IPS-15b (cell line): ENCODE results near the gene NEGR1.

Source experiments
- H3K27me3 ChIP-seq: one replicate; pipeline ENCODE4 v1.6.1; 2013; ENCODE audit warnings: low read length; ENCODE audit not compliant: control insufficient read depth, insufficient read depth
- H3K36me3 ChIP-seq: one replicate; pipeline ENCODE4 v1.6.1; 2013; ENCODE audit warnings: low read length; ENCODE audit not compliant: control insufficient read depth, insufficient read depth
- H3K4me1 ChIP-seq: one replicate; pipeline ENCODE4 v1.6.1; 2013; ENCODE audit warnings: mild to moderate bottlenecking, low read length; ENCODE audit not compliant: control insufficient read depth, insufficient read depth
- H3K4me3 ChIP-seq: one replicate; pipeline ENCODE4 v1.5.1; 2013; ENCODE audit warnings: low read depth, low read length
- H3K9ac ChIP-seq: one replicate; pipeline ENCODE4 v1.6.1; 2013; ENCODE audit warnings: low read depth, mild to moderate bottlenecking, low read length
- H3K9me3 ChIP-seq: one replicate; pipeline ENCODE4 v1.6.1; 2013; ENCODE audit warnings: mild to moderate bottlenecking, low read length; ENCODE audit not compliant: control insufficient read depth, insufficient read depth

Gene NEGR1

DNA sequence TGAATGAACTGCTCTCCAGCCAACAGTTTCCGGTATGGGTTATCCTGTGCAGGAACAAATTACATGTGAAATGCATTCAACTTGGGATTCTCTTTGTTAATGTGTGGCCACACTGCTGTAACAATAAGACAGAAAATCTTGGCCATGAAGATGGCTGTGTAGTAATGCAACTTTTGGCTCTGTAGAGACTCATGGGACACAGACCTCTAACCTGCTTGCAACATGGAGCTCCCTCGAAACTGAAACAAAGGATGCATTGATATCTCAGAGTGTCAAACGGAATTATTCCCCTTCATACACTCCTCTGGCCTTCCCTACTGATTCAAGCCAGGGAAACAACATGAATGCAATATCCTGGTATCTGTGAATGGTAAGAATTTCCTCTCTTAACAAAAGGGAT is 642.2 kb downstream of the NEGR1 start:
- no peak overlapping the region for H3K4me3 ChIP-seq
- no peaks in the 10 kb centered on the region for H3K9me3 ChIP-seq
- no peaks in the 10 kb centered on the region for H3K27me3 ChIP-seq
- no peaks in the 10 kb centered on the region for H3K36me3 ChIP-seq
- no peak overlapping the region for H3K9ac ChIP-seq
- no peaks in the 10 kb centered on the region for H3K4me1 ChIP-seq

DNA sequence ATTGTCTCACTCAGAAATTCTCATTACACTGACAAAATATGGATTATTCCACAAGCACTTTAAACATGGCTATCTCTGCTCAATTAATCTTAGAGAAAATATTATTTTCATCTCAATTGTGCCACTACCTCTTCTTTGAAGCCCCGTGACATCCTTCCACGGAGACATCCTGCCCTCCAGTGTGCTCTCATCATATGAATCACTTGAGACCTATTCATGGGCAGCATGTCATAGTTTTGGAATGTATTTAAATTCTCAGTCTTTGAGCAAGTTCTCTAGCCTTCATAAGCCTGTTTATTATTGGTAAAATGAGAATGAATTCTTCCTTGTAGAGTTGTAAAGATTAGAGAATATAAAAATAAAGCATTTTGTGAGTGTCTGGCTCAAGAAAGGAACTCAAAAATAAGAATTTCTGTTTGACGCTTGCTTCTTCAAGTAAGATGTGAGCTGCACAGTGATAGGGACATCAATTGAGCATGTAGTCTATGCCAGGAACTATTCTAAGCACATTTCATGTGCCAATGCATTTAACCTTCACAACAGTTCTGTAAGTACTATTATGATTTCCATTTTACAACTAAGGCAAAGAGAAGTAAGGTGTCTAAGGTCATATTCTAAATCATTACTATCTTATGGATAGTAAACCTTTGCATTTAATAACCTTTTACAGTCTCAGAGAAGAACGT is 644.1 kb downstream of the NEGR1 start:
- no peaks in the 10 kb centered on the region for H3K4me1 ChIP-seq
- no peaks in the 10 kb centered on the region for H3K27me3 ChIP-seq
- no peaks in the 10 kb centered on the region for H3K9me3 ChIP-seq
- H3K36me3 ChIP-seq = no peaks in the 10 kb centered on the region
- H3K9ac ChIP-seq = no peak overlapping the region
- no peak overlapping the region for H3K4me3 ChIP-seq

DNA sequence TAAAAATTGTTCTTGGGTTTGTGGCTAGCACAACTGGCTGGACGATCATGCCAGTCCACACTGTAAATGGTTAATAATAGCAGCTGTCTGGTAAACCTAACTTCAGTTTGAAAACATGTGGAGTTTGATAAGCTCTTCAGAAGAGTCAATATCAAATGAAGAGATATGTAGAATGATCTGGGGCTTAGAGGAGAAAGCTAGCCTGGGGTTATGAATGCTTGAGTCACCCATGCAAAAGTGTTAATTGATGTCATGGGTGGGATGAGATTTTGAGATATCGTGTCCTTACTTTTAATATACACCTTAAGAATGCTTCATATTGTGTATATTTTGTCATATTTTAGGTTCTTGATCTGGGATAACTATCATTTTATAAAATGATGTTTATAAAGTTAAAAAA is 646.8 kb downstream of the NEGR1 start:
- Histone ChIP-seq H3K27me3 (no peaks in the 10 kb centered on the region), H3K9me3 (no peaks in the 10 kb centered on the region), H3K4me1 (no peaks in the 10 kb centered on the region), H3K9ac (no peak overlapping the region), H3K36me3 (no peaks in the 10 kb centered on the region), H3K4me3 (no peak overlapping the region)

DNA sequence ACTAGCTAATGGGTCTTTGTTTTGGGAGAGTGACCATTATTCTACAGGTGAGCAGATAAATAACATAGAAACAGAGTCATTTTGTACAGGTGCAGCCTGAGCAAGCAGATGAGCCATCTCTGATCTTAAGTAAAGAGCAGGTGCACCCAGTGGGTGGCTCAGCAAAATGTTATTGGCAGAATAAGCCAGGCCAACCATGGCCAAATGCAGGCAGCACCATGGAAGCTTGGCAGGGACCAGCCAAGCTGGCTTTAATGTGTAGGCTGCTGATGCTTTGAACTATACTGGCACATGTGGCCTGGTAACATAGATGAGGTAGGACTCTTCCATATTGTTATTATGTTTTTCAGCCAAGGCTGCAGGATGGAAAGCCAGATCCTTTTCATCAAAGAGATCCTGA is 648.2 kb downstream of the NEGR1 start:
- H3K4me3 ChIP-seq = no peak overlapping the region
- no peak overlapping the region for H3K9ac ChIP-seq
- H3K27me3 ChIP-seq = no peaks in the 10 kb centered on the region
- no peaks in the 10 kb centered on the region for H3K9me3 ChIP-seq
- no peaks in the 10 kb centered on the region for H3K4me1 ChIP-seq
- no peaks in the 10 kb centered on the region for H3K36me3 ChIP-seq

DNA sequence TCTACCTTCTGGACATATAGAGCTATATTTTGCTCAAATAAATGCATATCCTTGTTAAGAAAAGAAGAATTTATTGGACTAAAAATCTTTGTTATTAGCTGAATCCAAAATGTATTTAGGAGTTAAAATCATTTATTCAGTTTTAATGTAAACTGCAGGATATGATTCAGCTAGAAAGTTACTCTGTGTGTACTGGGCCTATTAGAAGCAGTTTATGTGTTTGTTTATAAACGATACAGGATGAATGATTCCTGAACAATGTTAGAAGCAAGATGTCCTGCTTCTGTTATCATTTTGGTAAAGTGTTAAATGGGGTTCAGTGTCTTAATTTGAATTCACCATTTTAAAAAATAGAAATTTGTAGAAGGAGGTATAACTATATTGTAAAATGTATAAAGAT is 652.3 kb downstream of the NEGR1 start:
- Histone ChIP-seq H3K27me3 (no peaks in the 10 kb centered on the region), H3K9me3 (no peaks in the 10 kb centered on the region), H3K9ac (no peak overlapping the region), H3K4me3 (no peak overlapping the region), H3K36me3 (no peaks in the 10 kb centered on the region), H3K4me1 (no peaks in the 10 kb centered on the region)

DNA sequence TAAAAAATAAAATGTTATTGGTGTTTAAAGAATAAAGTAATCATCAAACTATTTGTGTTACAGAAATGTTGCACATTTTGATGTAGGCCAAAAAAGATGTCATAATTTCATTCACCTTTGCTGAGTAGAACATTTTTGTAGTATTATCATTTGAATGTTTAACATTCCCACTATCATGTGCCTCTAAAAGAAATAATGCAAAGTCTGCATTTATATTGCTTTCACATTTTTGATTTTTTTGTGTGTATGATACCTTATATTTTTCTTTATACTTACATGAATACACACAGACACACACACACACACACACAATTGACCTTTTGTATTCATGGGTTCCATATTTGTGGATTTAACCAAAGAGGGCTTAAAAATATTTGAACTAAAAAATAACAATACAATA is 657.3 kb downstream of the NEGR1 start:
- H3K9me3 ChIP-seq = no peaks in the 10 kb centered on the region
- H3K36me3 ChIP-seq = no peaks in the 10 kb centered on the region
- H3K4me1 ChIP-seq = no peaks in the 10 kb centered on the region
- no peaks in the 10 kb centered on the region for H3K27me3 ChIP-seq
- H3K4me3 ChIP-seq = no peak overlapping the region
- H3K9ac ChIP-seq = no peak overlapping the region

DNA sequence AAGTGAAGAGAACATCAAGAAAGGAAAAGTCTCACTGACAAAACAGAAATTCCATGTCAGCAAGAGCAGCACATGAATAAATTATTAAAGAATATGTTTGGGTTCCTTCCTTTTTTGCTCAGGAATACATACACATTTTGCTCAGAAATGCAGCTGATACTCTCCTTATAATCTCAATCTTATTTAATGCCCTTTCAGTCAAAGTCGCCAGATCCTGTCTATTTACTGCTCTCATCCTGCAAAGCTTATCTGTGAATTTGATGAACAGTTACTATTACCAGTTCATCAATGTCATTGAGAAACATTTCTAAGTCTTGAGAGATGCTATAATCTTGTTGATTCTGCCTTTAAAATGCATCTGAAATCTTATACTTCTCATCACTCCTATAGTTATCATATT is 658.5 kb downstream of the NEGR1 start:
- Histone ChIP-seq H3K4me1 (no peaks in the 10 kb centered on the region), H3K9me3 (no peaks in the 10 kb centered on the region), H3K4me3 (no peak overlapping the region), H3K27me3 (no peaks in the 10 kb centered on the region), H3K36me3 (no peaks in the 10 kb centered on the region), H3K9ac (no peak overlapping the region)

DNA sequence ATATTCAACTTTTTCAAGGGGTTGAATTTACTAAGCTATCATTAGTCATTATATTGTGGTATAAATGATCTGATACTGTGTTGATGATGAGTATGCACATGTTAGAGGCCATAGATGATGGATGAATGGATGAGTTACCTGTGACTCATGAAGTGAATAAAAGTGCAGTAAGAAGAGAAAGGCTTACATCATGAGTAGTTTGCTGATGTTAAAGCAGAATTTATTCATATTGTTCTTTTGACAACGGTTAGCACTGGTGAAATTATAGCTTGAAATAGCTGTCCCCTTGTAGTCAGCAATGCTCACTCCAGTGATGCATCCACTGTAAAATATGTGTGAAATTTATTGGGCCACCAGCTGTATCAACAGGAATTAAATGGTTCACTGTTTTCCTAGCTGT is 660.6 kb downstream of the NEGR1 start:
- Histone ChIP-seq H3K9me3 (no peaks in the 10 kb centered on the region), H3K36me3 (no peaks in the 10 kb centered on the region), H3K9ac (no peak overlapping the region), H3K4me1 (no peaks in the 10 kb centered on the region), H3K27me3 (no peaks in the 10 kb centered on the region), H3K4me3 (no peak overlapping the region)

DNA sequence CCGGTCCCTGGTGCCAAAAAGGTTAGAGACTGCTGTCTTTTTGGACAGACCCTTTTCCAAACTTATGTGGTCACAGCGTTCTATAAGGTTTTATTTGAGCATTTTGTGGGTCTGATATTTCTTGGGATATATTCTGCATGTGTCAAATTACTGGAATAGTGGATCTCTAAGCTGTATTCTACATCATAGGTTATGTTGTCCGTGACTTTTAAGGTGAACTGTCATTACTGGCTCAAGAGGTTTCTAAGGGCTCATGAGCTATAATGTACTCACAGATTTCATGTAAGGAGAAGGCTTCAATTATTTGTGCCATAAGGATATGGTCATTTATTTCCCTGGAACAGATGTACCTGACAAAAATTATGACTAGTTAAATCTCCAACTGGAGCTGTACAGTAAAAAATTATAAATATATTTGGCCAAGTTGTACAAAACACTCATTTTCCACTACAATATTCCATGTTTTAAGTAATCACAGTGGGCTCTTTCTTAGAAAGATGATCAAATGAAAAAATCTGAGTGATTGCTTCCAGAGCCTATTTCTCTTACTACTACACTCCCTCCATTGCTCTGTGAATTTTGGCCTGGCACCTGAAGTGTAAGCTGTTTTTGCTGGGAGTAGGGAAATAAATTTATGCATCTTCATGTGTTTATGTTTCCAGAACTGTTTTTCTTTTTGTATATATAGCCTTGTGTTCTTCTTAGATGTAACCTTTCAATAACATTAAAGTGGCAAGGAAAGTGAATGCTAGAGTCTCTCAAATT is 663.4 kb downstream of the NEGR1 start:
- Histone ChIP-seq H3K9me3 (no peaks in the 10 kb centered on the region), H3K4me3 (no peak overlapping the region)

DNA sequence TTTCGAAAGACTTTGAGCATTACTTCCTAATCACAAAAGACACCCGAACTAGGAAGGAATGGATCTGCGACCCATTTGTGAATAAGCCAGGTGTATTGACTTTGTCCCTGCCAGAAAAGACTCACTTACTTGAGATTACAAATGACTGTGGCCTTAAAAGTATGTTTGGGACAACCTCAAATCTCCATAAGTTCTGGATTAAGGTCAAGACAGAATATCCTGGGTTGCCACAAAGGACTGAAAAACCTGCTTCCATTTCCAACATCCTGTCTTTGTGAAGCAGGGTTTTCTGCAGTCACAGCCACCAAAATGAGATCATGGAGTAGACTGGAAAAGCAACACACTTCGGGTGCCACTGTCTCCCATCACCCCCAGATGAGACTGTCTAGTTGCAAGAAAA is 664.1 kb downstream of the NEGR1 start:
- Histone ChIP-seq H3K4me3 (no peak overlapping the region), H3K9ac (no peak overlapping the region), H3K36me3 (no peaks in the 10 kb centered on the region), H3K27me3 (no peaks in the 10 kb centered on the region), H3K4me1 (no peaks in the 10 kb centered on the region), H3K9me3 (no peaks in the 10 kb centered on the region)

More for the DNA sequence above, 663.4 kb downstream of the NEGR1 start:
- Histone ChIP-seq H3K4me1 (no peaks in the 10 kb centered on the region), H3K9ac (no peak overlapping the region), H3K36me3 (no peaks in the 10 kb centered on the region), H3K27me3 (no peaks in the 10 kb centered on the region)

DNA sequence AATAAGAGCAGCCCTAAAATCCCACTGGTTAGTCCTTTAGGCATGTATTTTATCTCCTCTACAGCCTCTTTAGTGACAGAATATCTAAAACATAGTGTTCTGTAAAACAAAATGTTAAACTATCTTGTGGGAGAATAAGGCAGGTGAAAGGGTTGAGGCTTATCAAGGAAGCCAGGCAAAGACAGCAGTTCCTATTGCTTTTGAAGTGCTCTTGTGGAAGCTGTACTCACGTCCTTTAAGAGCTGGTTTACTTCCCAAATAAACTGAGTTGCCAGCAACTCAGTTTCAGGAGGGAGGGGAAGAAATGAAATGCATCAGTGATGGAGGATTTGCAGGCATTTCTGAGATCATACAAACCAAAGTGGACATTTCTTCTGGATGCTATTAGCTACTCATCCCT is 671.9 kb downstream of the NEGR1 start:
- Histone ChIP-seq H3K9me3 (no peaks in the 10 kb centered on the region), H3K9ac (no peak overlapping the region), H3K4me3 (no peak overlapping the region), H3K27me3 (no peaks in the 10 kb centered on the region), H3K36me3 (no peaks in the 10 kb centered on the region), H3K4me1 (no peaks in the 10 kb centered on the region)

DNA sequence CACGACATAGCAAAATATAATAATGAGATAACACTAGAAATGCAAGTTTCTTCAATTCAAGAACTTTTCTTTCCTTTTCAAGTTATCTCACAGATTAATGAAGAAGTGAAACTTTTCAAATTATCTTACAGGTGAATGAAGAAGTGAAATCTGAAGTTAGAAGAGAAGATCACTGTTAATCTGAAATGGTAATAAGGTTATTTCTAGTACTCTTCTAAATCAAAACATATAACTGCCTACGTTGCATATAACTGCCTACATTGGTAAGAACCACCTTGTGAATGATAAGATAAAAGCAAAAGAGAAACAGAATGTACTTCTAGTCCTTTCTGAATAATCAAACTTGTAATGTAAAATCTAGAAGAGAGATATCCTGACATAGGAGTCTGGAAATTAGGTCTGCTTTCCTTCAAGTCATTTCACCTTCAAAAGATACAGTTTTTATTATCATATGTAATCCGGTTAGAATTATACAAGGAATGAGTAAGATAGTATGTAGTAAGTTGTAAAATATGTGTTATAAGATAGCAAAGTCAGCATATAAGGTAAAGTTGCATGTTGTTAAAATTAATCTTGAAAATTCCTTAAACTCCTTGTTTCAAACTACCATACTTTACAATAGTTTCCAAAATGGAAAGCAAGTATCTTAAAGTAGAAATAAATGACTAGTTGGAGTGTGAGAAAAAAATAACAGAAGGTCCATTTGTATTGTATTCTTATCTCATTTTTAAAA is 679.1 kb downstream of the NEGR1 start:
- Histone ChIP-seq H3K9ac (no peak overlapping the region), H3K27me3 (no peaks in the 10 kb centered on the region), H3K4me1 (no peaks in the 10 kb centered on the region), H3K9me3 (no peaks in the 10 kb centered on the region), H3K4me3 (no peak overlapping the region), H3K36me3 (no peaks in the 10 kb centered on the region)
